Cardiac muscle cell (in vitro differentiated cells and primary cell): ENCODE measurements around the gene UGT1A7. TPM values are rescaled to one million over a fixed set of nuclear protein-coding genes. Genes with fewer than 3 reads are reported as not detected.

Experiments used
- DNase-seq, 2 donors: peaks; one replicate each; pipeline versions ENCODE4 v3.0.0 to v3.0.0-alpha.2; 2010 to 2017; ENCODE audit warnings: low read depth in 1 of 2, low spot score in 1 of 2
- H3K27ac ChIP-seq: fragments of 200-600 bp; sonication (generic); 2 replicates; pipeline ENCODE4 v1.5.1; 2016
- H3K27me3 ChIP-seq: fragments of 200-600 bp; sonication (generic); 2 replicates; pipeline ENCODE4 v1.6.0; 2016; ENCODE audit warnings: control low read depth
- H3K36me3 ChIP-seq: fragments of 200-600 bp; sonication (generic); 2 replicates; pipeline ENCODE4 v1.5.1; 2016; ENCODE audit warnings: control low read depth
- H3K4me1 ChIP-seq: fragments of 200-600 bp; sonication (generic); 2 replicates; pipeline ENCODE4 v1.8.1; 2017; ENCODE audit warnings: low read depth, mild to moderate bottlenecking, mixed run types
- H3K4me3 ChIP-seq: fragments of 200-600 bp; sonication (generic); 2 replicates; pipeline ENCODE4 v1.5.1; 2016; ENCODE audit warnings: mild to moderate bottlenecking
- H3K9me3 ChIP-seq: fragments of 200-600 bp; sonication (generic); 2 replicates; pipeline ENCODE4 v1.5.1; 2017; ENCODE audit warnings: low read depth, mild to moderate bottlenecking, control low read depth
- CTCF ChIP-seq: IDR thresholded peaks from 2 replicates; pipeline ENCODE4 v1.5.1; 2012; ENCODE audit warnings: low read depth, mild to moderate bottlenecking, low read length
- polyA plus RNA-seq: library from polyadenylated mRNA; unstranded; fragments of >200 nt; fragmentation: Nextera tagmentation; extraction: Ambion mirVana; gene quantifications from 2 replicates; pipeline ENCODE4 v1.2.1, GENCODE V29; 2016
- total RNA-seq: library from RNA; depleted of rRNA; stranded (reverse); fragments of >200 nt; gene quantifications from 2 replicates; pipeline ENCODE4 v1.2.3, GENCODE V29; 2016

The UGT1A7 gene
- total and polyA plus RNA-seq, 2 experiments from 2014 or later: not detected

- TF ChIP-seq CTCF: no peak
- H3K4me3 ChIP-seq: no peak overlapping the region
- H3K4me1 ChIP-seq: no peaks in the 10 kb centered on the region
- no peaks in the 10 kb centered on the region for H3K36me3 ChIP-seq
- DNase-seq: no peak
- no peaks in the 10 kb centered on the region for H3K9me3 ChIP-seq
- H3K27ac ChIP-seq: no peak overlapping the region
- no peaks in the 10 kb centered on the region for H3K27me3 ChIP-seq
These were observed 10.0 kb downstream of the UGT1A7 start for GRCh38 chr2:233691443-233692433.

- TF ChIP-seq CTCF: no peak
- no peaks in the 10 kb centered on the region for H3K36me3 ChIP-seq
These were observed 10.9 kb downstream of the UGT1A7 start, which contains the start of gene UGT1A6 for GRCh38 chr2:233692648-233693047. UGT1A6 (plus strand) TSS chr2:233692890; CDS start chr2:233693005, 115 bp downstream.

GRCh38 chr2:233693963-233694362 lies 12.3 kb downstream of the UGT1A7 start:
- Histone ChIP-seq H3K36me3 (no peaks in the 10 kb centered on the region), H3K9me3 (no peaks in the 10 kb centered on the region), H3K27me3 (no peaks in the 10 kb centered on the region), H3K27ac (no peak overlapping the region), H3K4me1 (no peaks in the 10 kb centered on the region), H3K4me3 (no peak overlapping the region)
- no peak for DNase-seq
- TF ChIP-seq CTCF: no peak

More at GRCh38 chr2:233692648-233693047, 10.9 kb downstream of the UGT1A7 start, which contains the start of gene UGT1A6:
- Histone ChIP-seq H3K4me1 (no peaks in the 10 kb centered on the region), H3K27ac (no peak within 1 kb of the TSS), H3K9me3 (no peaks in the 10 kb centered on the region), H3K4me3 (no peak within 1 kb of the TSS), H3K27me3 (no peaks in the 10 kb centered on the region)
- no peak for DNase-seq

- H3K27ac ChIP-seq: no peak overlapping the region
- H3K4me3 ChIP-seq: no peak overlapping the region
- no peaks in the 10 kb centered on the region for H3K9me3 ChIP-seq
- no peak for TF ChIP-seq CTCF
- DNase-seq: no peak
- peaks cover 3% of the 10 kb centered on the region for H3K4me1 ChIP-seq
- H3K27me3 ChIP-seq: no peaks in the 10 kb centered on the region
- H3K36me3 ChIP-seq: no peaks in the 10 kb centered on the region
These were observed 17.0 kb downstream of the UGT1A7 start for GRCh38 chr2:233698740-233699139.

GRCh38 chr2:233699424-233700027 lies 17.8 kb downstream of the UGT1A7 start:
- no peak overlapping the region for H3K4me3 ChIP-seq
- H3K27ac ChIP-seq: no peak overlapping the region
- no peaks in the 10 kb centered on the region for H3K9me3 ChIP-seq
- H3K4me1 ChIP-seq: peaks cover 3% of the 10 kb centered on the region
- no peaks in the 10 kb centered on the region for H3K36me3 ChIP-seq
- no peak for TF ChIP-seq CTCF
- peak in 1 of 2 donors; percentile 92 for DNase-seq
- H3K27me3 ChIP-seq: no peaks in the 10 kb centered on the region
